K562 (cell line): ENCODE measurements around the gene SAPCD1. TPM values are rescaled to one million over a fixed set of nuclear protein-coding genes. Genes with fewer than 3 reads are reported as not detected.
A peak's percentile ranks its signal among the peaks of the same experiment; 100 is the strongest.

ENCODE experiments used
- ASH1L ChIP-seq: fragments of 450-650 bp; IDR thresholded peaks from 2 replicates; pipeline ENCODE4 v1.6.1; 2018; ENCODE audit warnings: borderline replicate concordance, mild to moderate bottlenecking, low read depth; ENCODE audit not compliant: partially characterized antibody
- BCL6 ChIP-seq: fragments of 250-450 bp; sonication (Bioruptor Pico); IDR thresholded peaks from 2 replicates; pipeline ENCODE4 v1.4.0; 2020
- BCOR ChIP-seq: fragments of 450-650 bp; IDR thresholded peaks from 2 replicates; pipeline ENCODE4 v1.6.1; 2016
- BDP1 ChIP-seq: IDR thresholded peaks from 3 replicates; pipeline ENCODE4 v1.6.1; 2011; ENCODE audit not compliant: insufficient read length, insufficient read depth
- CREB1 ChIP-seq, 2 experiments: sonication (generic) in 1 of 2; formaldehyde crosslinking in 1 of 2; IDR thresholded peaks; 2 replicates each; pipeline versions ENCODE4 v1.6.1 to v1.8.0; 2012 to 2022; ENCODE audit warnings: inconsistent platforms in 1 of 2, mild to moderate bottlenecking in 1 of 2, missing genetic modification reagents in 1 of 2, moderate library complexity in 1 of 2
- CREM ChIP-seq: IDR thresholded peaks from 2 replicates; pipeline ENCODE4 v1.6.1; 2014; ENCODE audit warnings: antibody characterized with exemption, low read depth
- CXXC5 ChIP-seq: fragments of 250-450 bp; sonication (Bioruptor Pico); IDR thresholded peaks from 2 replicates; pipeline ENCODE4 v1.8.0; 2022; ENCODE audit warnings: inconsistent platforms, mild to moderate bottlenecking, moderate library complexity
- ERF ChIP-seq: fragments of 450-650 bp; formaldehyde crosslinking; IDR thresholded peaks from 2 replicates; pipeline ENCODE4 v1.4.0; 2020; ENCODE audit warnings: mild to moderate bottlenecking, mixed read lengths
- FOXJ3 ChIP-seq: sonication (generic); formaldehyde crosslinking; IDR thresholded peaks from 2 replicates; pipeline ENCODE4 v1.4.0; 2020; ENCODE audit warnings: mild to moderate bottlenecking, missing genetic modification reagents
- FOXM1 ChIP-seq, 2 experiments: fragments of 450-650 bp in 1 of 2; sonication (generic) in 1 of 2; formaldehyde crosslinking in 1 of 2; IDR thresholded peaks; 2 replicates each; pipeline versions ENCODE4 v1.6.1 to v1.9.0; 2017 to 2022; ENCODE audit warnings: low read depth in 2 of 2, mild to moderate bottlenecking in 2 of 2, missing genetic modification reagents in 1 of 2, moderate library complexity in 1 of 2
- GABPB1 ChIP-seq: sonication (generic); formaldehyde crosslinking; IDR thresholded peaks from 2 replicates; pipeline ENCODE4 v1.8.0; 2022; ENCODE audit warnings: mild to moderate bottlenecking, missing genetic modification reagents
- HDGF ChIP-seq: fragments of 450-650 bp; IDR thresholded peaks from 2 replicates; pipeline ENCODE4 v1.6.1; 2016
- HINFP ChIP-seq: fragments of 450-650 bp; conservative IDR thresholded peaks from 2 replicates; pipeline ENCODE4 v1.6.1; 2016; ENCODE audit warnings: missing genetic modification characterization, low read depth, mild to moderate bottlenecking, control low read depth, missing compliant biosample characterization
- KDM5B ChIP-seq: fragments of 200-600 bp; sonication (generic); IDR thresholded peaks from 2 replicates; pipeline ENCODE4 v1.6.1; 2012; ENCODE audit warnings: low read depth, mild to moderate bottlenecking, moderate library complexity, low read length, control low read depth, inconsistent platforms; ENCODE audit not compliant: insufficient replicate concordance
- PHF8 ChIP-seq: fragments of 200-600 bp; sonication (generic); IDR thresholded peaks from 2 replicates; pipeline ENCODE4 v1.6.1; 2012; ENCODE audit warnings: mixed run types, mild to moderate bottlenecking, inconsistent platforms, low read length, moderate library complexity, borderline replicate concordance
- RAD51 ChIP-seq: fragments of 450-650 bp; IDR thresholded peaks from 2 replicates; pipeline ENCODE4 v1.7.1; 2016; ENCODE audit warnings: low read depth, mild to moderate bottlenecking, borderline replicate concordance
- RBM34 ChIP-seq: fragments of 200-400 bp; formaldehyde crosslinking; IDR thresholded peaks from 2 replicates; pipeline ENCODE4 v1.6.1; 2018; ENCODE audit warnings: low read length, borderline replicate concordance; ENCODE audit not compliant: insufficient read depth
- RBM39 ChIP-seq: fragments of 200-400 bp; formaldehyde crosslinking; optimal IDR thresholded peaks from 2 replicates; pipeline ENCODE3; 2018; ENCODE audit warnings: low read depth, low read length
- SAFB2 ChIP-seq: fragments of 200-400 bp; formaldehyde crosslinking; IDR thresholded peaks from 2 replicates; pipeline ENCODE4 v1.6.1; 2018; ENCODE audit warnings: borderline replicate concordance, low read length, low read depth, moderate library complexity; ENCODE audit not compliant: severe bottlenecking
- SRSF9 ChIP-seq: fragments of 200-400 bp; formaldehyde crosslinking; IDR thresholded peaks from 2 replicates; pipeline ENCODE4 v1.6.1; 2017; ENCODE audit warnings: low read depth, low read length, borderline replicate concordance
- TARDBP ChIP-seq: fragments of 450-650 bp; IDR thresholded peaks from 2 replicates; pipeline ENCODE4 v1.6.1; 2016
- U2AF2 ChIP-seq: fragments of 200-400 bp; formaldehyde crosslinking; optimal IDR thresholded peaks from 2 replicates; pipeline ENCODE3; 2017; ENCODE audit warnings: low read depth, mild to moderate bottlenecking, low read length
- YY1 ChIP-seq, 3 experiments: IDR thresholded peaks; 2 replicates each; pipeline ENCODE4 v1.6.1; 2011; ENCODE audit warnings: low read length in 2 of 3, mild to moderate bottlenecking in 2 of 3, moderate library complexity in 2 of 3, borderline replicate concordance in 1 of 3, control low read depth in 1 of 3, low read depth in 1 of 3; ENCODE audit not compliant: insufficient read depth in 3 of 3, insufficient replicate concordance in 2 of 3, control insufficient read depth in 1 of 3, insufficient read length in 1 of 3; ENCODE audit errors: extremely low read depth in 1 of 3
- ZFP1 ChIP-seq: fragments of 450-650 bp; formaldehyde crosslinking; IDR thresholded peaks from 2 replicates; pipeline ENCODE4 v1.4.0; 2020; ENCODE audit warnings: mild to moderate bottlenecking, mixed read lengths
- ZFX ChIP-seq: sonication (generic); formaldehyde crosslinking; IDR thresholded peaks from 2 replicates; pipeline ENCODE4 v1.8.0; 2022; ENCODE audit warnings: mild to moderate bottlenecking, missing genetic modification reagents, moderate library complexity
- ZKSCAN1 ChIP-seq: fragments of 150-350 bp; IDR thresholded peaks from 2 replicates; pipeline ENCODE4 v1.6.1; 2016; ENCODE audit warnings: low read depth, low read length
- ZKSCAN3 ChIP-seq: fragments of 250-450 bp; sonication (Bioruptor Pico); IDR thresholded peaks from 2 replicates; pipeline ENCODE4 v1.4.0; 2020
- ZNF717 ChIP-seq: fragments of 250-450 bp; sonication (Bioruptor Pico); IDR thresholded peaks from 2 replicates; pipeline ENCODE4 v1.5.0; 2021
- ZNF79 ChIP-seq: fragments of 250-450 bp; sonication (Bioruptor Pico); IDR thresholded peaks from 2 replicates; pipeline ENCODE4 v1.4.0; 2020; ENCODE audit warnings: low read depth, mild to moderate bottlenecking, moderate library complexity
- polyA plus RNA-seq, 8 experiments: library from polyadenylated mRNA; depleted of rRNA in 4 of 8; stranded (reverse) in 5 of 8; unstranded in 3 of 8; fragments of >200 nt; fragmentation: Nextera tagmentation in 2 of 8; fragmentation: Illumina TruSeq in 1 of 8; extraction: Ambion mirVana in 2 of 8; extraction: Trizol in 1 of 8; gene quantifications; 2 replicates each; pipeline versions ENCODE4 v1.2.1 to v1.2.3, GENCODE V29; 2011 to 2014; ENCODE audit warnings: inconsistent platforms in 1 of 8, missing spikeins in 1 of 8
- total RNA-seq, 7 experiments: library from RNA; depleted of rRNA in 6 of 7; stranded (reverse); fragments of >200 nt in 6 of 7; fragmentation: Illumina TruSeq in 2 of 7; extraction: Trizol in 2 of 7; gene quantifications; 2 replicates each; pipeline versions ENCODE4 v1.2.1 to v1.2.3, GENCODE V29; 2011 to 2021; ENCODE audit warnings: low replicate concordance in 1 of 7

Gene SAPCD1
- total and polyA plus RNA-seq, 9 of the 15 experiments (the other 6 are each of a cell fraction or from before 2014, with no cell fraction given): 2.6 to 30.2 (median 7.4) TPM

GRCh38 chr6:31729515-31729978 lies 32.9 kb upstream of the SAPCD1 start (continued):
- TF ChIP-seq BDP1 (no peak), ZFX (CRISPR knock-in tag) (no peak), GABPB1 (CRISPR knock-in tag) (no peak), FOXJ3 (CRISPR knock-in tag) (no peak), CREB1 (IDR thresholded peaks at IDR 0.05) (peak; percentile 33; the same call in 1 of the 2 replicates), CREB1 (CRISPR knock-in tag; IDR thresholded peaks at IDR 0.05) (no peak), BCL6 (CRISPR knock-in tag) (no peak), CREM (no peak), TARDBP (no peak), RAD51 (no peak), ZNF79 (CRISPR knock-in tag) (no peak), KDM5B (peak; percentile 91), ZNF717 (no peak), SAFB2 (no peak), CXXC5 (CRISPR knock-in tag) (peak; percentile 54; the same call in 1 of the 2 replicates), U2AF2 (no peak), RBM39 (peak; percentile 91), ZFP1 (no peak), ZKSCAN1 (0 out of 2 replicates have a peak, but pooled peaks have one; percentile 17), YY1 (IDR thresholded peaks at IDR 0.05; ENCODE audit: borderline replicate concordance in 1 of 3, control insufficient read depth in 1 of 3, extremely low read depth in 1 of 3, insufficient read depth in 3 of 3, insufficient read length in 1 of 3, insufficient replicate concordance in 2 of 3, low read depth in 1 of 3, low read length in 2 of 3) (peak in 1 of 3 experiments; percentile 34), ZKSCAN3 (CRISPR knock-in tag) (no peak), ERF (CRISPR knock-in tag) (no peak), HINFP (tag) (0 out of 2 replicates have a peak, but pooled peaks have one; percentile 8), FOXM1 (IDR thresholded peaks at IDR 0.05; ENCODE audit: low read depth) (no peak), FOXM1 (CRISPR knock-in tag; IDR thresholded peaks at IDR 0.05; ENCODE audit: low read depth) (0 out of 2 replicates have a peak, but pooled peaks have one; percentile 57), SRSF9 (no peak), HDGF (no peak), RBM34 (no peak), PHF8 (peak; percentile 48; the same call in 1 of the 2 replicates), ASH1L (no peak), BCOR (peak; percentile 54; the same call in 1 of the 2 replicates)
